HG03159 (cell line): ENCODE results near the gene GRK3.
"Not testable (repeated sequence)": the region's sequence is repeated elsewhere in the genome, so short reads cannot be mapped to it uniquely, and the experiment has no call there.

Experiments
- ATAC-seq: cut with Tn5 transposase; IDR thresholded peaks from one replicate; pipeline ENCODE4 v1.9.1; 2021; ENCODE audit warnings: mild to moderate bottlenecking, moderate library complexity; ENCODE audit not compliant: unreplicated experiment

Gene GRK3

GRCh38 chr22:25570486-25570885 is 6.0 kb downstream of the GRK3 start:
- no peak for ATAC-seq

- ATAC-seq: not testable (repeated sequence)
Observed at GRCh38 chr22:25571969-25572707, 7.7 kb downstream of the GRK3 start.

- no peak for ATAC-seq
Observed at GRCh38 chr22:25572708-25573171, 8.3 kb downstream of the GRK3 start.

- ATAC-seq: no peak
Observed at GRCh38 chr22:25573841-25574240, 9.4 kb downstream of the GRK3 start.

- no peak for ATAC-seq
Observed at GRCh38 chr22:25574736-25575135, 10.3 kb downstream of the GRK3 start.

- ATAC-seq: not testable (repeated sequence)
Observed at GRCh38 chr22:25575674-25576392, 11.4 kb downstream of the GRK3 start.

- ATAC-seq: not testable (repeated sequence)
Observed at GRCh38 chr22:25581452-25581851, 17.0 kb downstream of the GRK3 start.

GRCh38 chr22:25582946-25583345 is 18.5 kb downstream of the GRK3 start:
- no peak for ATAC-seq

GRCh38 chr22:25584993-25585392 is 20.5 kb downstream of the GRK3 start:
- not testable (repeated sequence) for ATAC-seq

- ATAC-seq: not testable (repeated sequence)
Observed at GRCh38 chr22:25589664-25590063, 25.2 kb downstream of the GRK3 start.

GRCh38 chr22:25593323-25593722 is 28.8 kb downstream of the GRK3 start:
- not testable (repeated sequence) for ATAC-seq

- ATAC-seq: no peak
Observed at GRCh38 chr22:25598609-25599008, 34.1 kb downstream of the GRK3 start.

- no peak for ATAC-seq
Observed at GRCh38 chr22:25602445-25602844, 38.0 kb downstream of the GRK3 start.

- no peak for ATAC-seq
Observed at GRCh38 chr22:25602916-25603315, 38.4 kb downstream of the GRK3 start.

GRCh38 chr22:25605146-25605545 is 40.7 kb downstream of the GRK3 start:
- not testable (repeated sequence) for ATAC-seq

- not testable (repeated sequence) for ATAC-seq
Observed at GRCh38 chr22:25605565-25605964, 41.1 kb downstream of the GRK3 start.

- not testable (repeated sequence) for ATAC-seq
Observed at GRCh38 chr22:25611284-25611683, 46.8 kb downstream of the GRK3 start.

GRCh38 chr22:25613131-25613530 is 48.7 kb downstream of the GRK3 start:
- ATAC-seq: not testable (repeated sequence)

GRCh38 chr22:25613558-25613957 is 49.1 kb downstream of the GRK3 start:
- not testable (repeated sequence) for ATAC-seq

- ATAC-seq: not testable (repeated sequence)
Observed at GRCh38 chr22:25614791-25615190, 50.3 kb downstream of the GRK3 start.

GRCh38 chr22:25621986-25622385 is 57.5 kb downstream of the GRK3 start:
- ATAC-seq: no peak

- ATAC-seq: peak; percentile 53
Observed at GRCh38 chr22:25623310-25623734, 58.8 kb downstream of the GRK3 start.
